SK-N-SH (cell line): ENCODE results near the gene PCBP3. TPM values are rescaled to one million over a fixed set of nuclear protein-coding genes. Genes with fewer than 3 reads are reported as not detected.
A peak's percentile ranks its signal among the peaks of the same experiment; 100 is the strongest.

Experiments
- CTCF ChIA-PET: fragments of 300-600, 350-600 bp; formaldehyde crosslinking; extraction: SDS; loops from one replicate; lab custom pipeline; 2021; lab: Yijun Ruan, JAX
- POLR2A ChIA-PET: fragments of 350-600 bp; sonication (Branson Sonifier 250); formaldehyde crosslinking; extraction: SDS; loops from one replicate; lab custom pipeline; 2020; ENCODE audit warnings: antibody characterized with exemption, inconsistent platforms; lab: Yijun Ruan, JAX
- DNase-seq: peaks from one replicate; pipeline ENCODE4 v3.0.0; 2012
- H2AFZ ChIP-seq: fragments of 200-600 bp; sonication (generic); 2 replicates; pipeline ENCODE4 v1.8.1; 2016; ENCODE audit warnings: antibody characterized with exemption, mild to moderate bottlenecking, low read depth
- H3F3A ChIP-seq: fragments of 200-600 bp; sonication (generic); replicated peaks from 2 replicates; pipeline ENCODE3; 2016; ENCODE audit warnings: antibody characterized with exemption, mild to moderate bottlenecking; ENCODE audit not compliant: insufficient read depth
- H3K27ac ChIP-seq, 2 experiments: fragments of 200-500 bp in 1 of 2; fragments of 200-600 bp in 1 of 2; sonication (Bioruptor generic) in 1 of 2; sonication (generic), shearing (Covaris generic) in 1 of 2; 2 replicates each; pipeline versions ENCODE4 v1.5.1 to v1.6.1; 2014 to 2016; ENCODE audit warnings: low read depth in 2 of 2, inconsistent platforms in 1 of 2, low read length in 1 of 2, mild to moderate bottlenecking in 1 of 2, mixed read lengths in 1 of 2
- H3K27me3 ChIP-seq: fragments of 200-600 bp; sonication (generic), shearing (Covaris generic); 2 replicates; pipeline ENCODE4 v1.6.1; 2016; ENCODE audit warnings: mixed run types; ENCODE audit not compliant: insufficient read depth
- H3K36me3 ChIP-seq, 2 experiments: fragments of 200-500 bp in 1 of 2; fragments of 200-600 bp in 1 of 2; sonication (Bioruptor generic) in 1 of 2; sonication (generic) in 1 of 2; replicated peaks in 1 of 2; 2 replicates each; pipeline versions ENCODE3 to v1.5.1; 2014 to 2016; ENCODE audit warnings: low read length in 1 of 2, mild to moderate bottlenecking in 1 of 2; ENCODE audit not compliant: insufficient read depth in 2 of 2, control insufficient read depth in 1 of 2
- H3K4me1 ChIP-seq, 2 experiments: fragments of 200-500 bp in 1 of 2; fragments of 200-600 bp in 1 of 2; sonication (Bioruptor generic) in 1 of 2; sonication (generic), shearing (Covaris generic) in 1 of 2; 2 replicates each; pipeline versions ENCODE4 v1.5.1 to v1.6.1; 2014 to 2016; ENCODE audit warnings: low read depth in 1 of 2, low read length in 1 of 2, mixed run types in 1 of 2; ENCODE audit not compliant: insufficient read depth in 2 of 2, control insufficient read depth in 1 of 2
- H3K4me2 ChIP-seq: fragments of 200-600 bp; sonication (generic), shearing (Covaris generic); 2 replicates; pipeline ENCODE4 v1.6.1; 2017; ENCODE audit warnings: mixed run types
- H3K4me3 ChIP-seq, 2 experiments: fragments of 200-500 bp in 1 of 2; fragments of 200-600 bp in 1 of 2; sonication (Bioruptor generic) in 1 of 2; sonication (generic), shearing (Covaris generic) in 1 of 2; 2 replicates each; pipeline versions ENCODE4 v1.5.1 to v1.8.1; 2014 to 2016; ENCODE audit warnings: low read depth in 2 of 2, inconsistent platforms in 1 of 2, low read length in 1 of 2, mild to moderate bottlenecking in 1 of 2, mixed read lengths in 1 of 2, moderate library complexity in 1 of 2
- H3K79me2 ChIP-seq: fragments of 200-600 bp; sonication (generic); 2 replicates; pipeline ENCODE4 v1.8.1; 2017; ENCODE audit warnings: mild to moderate bottlenecking; ENCODE audit not compliant: insufficient read depth
- H3K9ac ChIP-seq: fragments of 200-600 bp; sonication (generic); 2 replicates; pipeline ENCODE4 v1.6.1; 2017; ENCODE audit warnings: mixed run types
- H3K9me2 ChIP-seq: fragments of 200-600 bp; sonication (generic); 2 replicates; pipeline ENCODE4 v1.6.1; 2017; ENCODE audit warnings: mixed run types
- H3K9me3 ChIP-seq: fragments of 200-600 bp; sonication (generic); 2 replicates; pipeline ENCODE4 v1.6.1; 2017; ENCODE audit warnings: mixed run types, mild to moderate bottlenecking, moderate library complexity
- H4K20me1 ChIP-seq: fragments of 200-600 bp; sonication (generic); 2 replicates; pipeline ENCODE4 v1.6.1; 2017; ENCODE audit warnings: mild to moderate bottlenecking, mixed run types; ENCODE audit not compliant: insufficient read depth
- EZH2phosphoT487 ChIP-seq: fragments of 200-600 bp; sonication (generic); IDR thresholded peaks from 2 replicates; pipeline ENCODE4 v1.6.1; 2017; ENCODE audit warnings: low read depth, mixed run types, mild to moderate bottlenecking, antibody characterized with exemption, moderate library complexity, borderline replicate concordance
- GATA2 ChIP-seq: sonication (generic); formaldehyde crosslinking; IDR thresholded peaks from 2 replicates; pipeline ENCODE4 v1.5.0; 2020; ENCODE audit warnings: mild to moderate bottlenecking, missing genetic modification reagents
- MEF2A ChIP-seq: IDR thresholded peaks from 2 replicates; pipeline ENCODE4 v1.4.0; 2012; ENCODE audit warnings: low read depth, borderline replicate concordance
- PBX3 ChIP-seq: IDR thresholded peaks from 2 replicates; pipeline ENCODE4; 2012
- SMC3 ChIP-seq: IDR thresholded peaks from 2 replicates; pipeline ENCODE4 v1.6.1; 2012; ENCODE audit warnings: low read depth, low read length, improper control_type of control experiment
- ZBTB33 ChIP-seq: IDR thresholded peaks from 2 replicates; pipeline ENCODE4 v1.4.0; 2012; ENCODE audit warnings: low read depth, borderline replicate concordance
- WGBS: methylation state at CpG from one replicate; pipeline ENCODE4 v1.1.6; 2017; ENCODE audit warnings: low lambda C conversion rate; 5-methylcytosine and 5-hydroxymethylcytosine counted together
- polyA plus RNA-seq, 3 experiments: library from polyadenylated mRNA; depleted of rRNA; stranded (reverse); fragments of >200 nt; gene quantifications; 2 replicates each; pipeline ENCODE4 v1.2.3, GENCODE V29; 2012
- TF ChIP-seq, protein P1 (sequence below): IDR thresholded peaks from 2 replicates; pipeline ENCODE4 v1.4.0; 2012; ENCODE audit warnings: low read depth, borderline replicate concordance

The PCBP3 gene
- polyA plus RNA-seq, 1 of the 3 experiments (the other 2 are of a cell fraction): 9.5 TPM

DNA sequence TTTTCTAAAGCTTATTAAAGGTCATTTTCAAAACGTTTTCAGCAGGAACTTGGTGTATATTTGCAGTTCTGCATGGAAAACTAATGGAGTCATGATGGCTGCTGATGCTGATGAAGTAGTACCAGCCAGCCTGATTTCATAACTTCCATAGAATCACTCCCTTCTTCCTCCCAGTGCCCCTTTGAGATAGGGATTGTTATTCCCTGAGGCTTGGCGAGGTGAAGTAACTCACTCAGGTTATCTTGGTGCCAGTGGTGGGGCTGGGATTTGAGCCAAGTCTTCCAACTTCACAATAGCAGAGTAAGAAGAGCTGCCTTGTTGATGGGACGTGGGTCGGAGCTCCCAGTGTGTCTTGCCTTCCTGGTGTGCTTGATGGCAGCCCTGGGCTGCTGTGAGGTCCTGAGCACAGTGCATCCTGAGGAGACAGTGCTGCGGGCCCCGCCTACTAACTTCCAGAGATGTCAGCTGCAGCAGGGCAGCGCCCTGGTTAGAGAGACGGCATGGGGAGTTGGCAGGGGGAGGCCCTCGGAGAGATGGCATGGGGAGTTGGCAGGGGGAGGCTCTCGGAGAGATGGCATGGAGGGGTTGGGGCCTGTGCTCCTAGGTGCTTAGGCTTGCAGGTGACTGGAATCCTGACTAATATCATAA is 92.6 kb downstream of the PCBP3 start:
- H3K4me2 ChIP-seq: no peak overlapping the region
- peaks cover 8 to 45% of the 10 kb centered on the region in 2 experiments; a peak in 2 of 4 replicates for H3K4me1 ChIP-seq
- H3K9me2 ChIP-seq: no peaks in the 10 kb centered on the region
- H3K79me2 ChIP-seq: peaks cover 7% of the 10 kb centered on the region; the same call in 1 of the 2 replicates
- ChIA-PET POLR2A (interaction anchor here (1.3 kb wide), 1 partner anchor 11 kb away, joined by 3 read pairs; no protein-coding TSS in a partner anchor), CTCF (interaction anchor here (1.1 to 2.3 kb wide), 4 partner anchors 9 to 180 kb away, joined by 3 to 5 read pairs (median 4); no protein-coding TSS in a partner anchor)
- no peak for DNase-seq
- H3K27ac ChIP-seq: peak overlapping the region in 1 of 2 experiments; percentile 24; a peak in 1 of 4 replicates
- peaks cover 0 to 3% of the 10 kb centered on the region in 2 experiments for H3K36me3 ChIP-seq
- H3F3A ChIP-seq: peaks cover 7% of the 10 kb centered on the region
- H3K4me3 ChIP-seq: no peak overlapping the region
- no peaks in the 10 kb centered on the region for H4K20me1 ChIP-seq
- TF ChIP-seq GATA2 (CRISPR knock-in tag): no peak
- TF ChIP-seq MEF2A: no peak
- TF ChIP-seq EZH2phosphoT487: no peak
- TF ChIP-seq SMC3: no peak
- H2AFZ ChIP-seq: no peak overlapping the region
- H3K9me3 ChIP-seq: 0 out of 2 replicates have a peak, but pooled peaks cover 4% of the 10 kb centered on the region
- no peaks in the 10 kb centered on the region for H3K27me3 ChIP-seq
- 72% methylated on average over 10 of the region's 10 CpGs for WGBS
- no peak overlapping the region for H3K9ac ChIP-seq

- POLR2A ChIA-PET: interaction anchor here (0.9 to 1.3 kb wide), 2 partner anchors 10 to 11 kb away, joined by 3 to 4 read pairs; no protein-coding TSS in a partner anchor
- Histone ChIP-seq H3K9ac (no peak overlapping the region), H3F3A (peaks cover 5% of the 10 kb centered on the region), H3K4me1 (peaks cover 12 to 50% of the 10 kb centered on the region in 2 experiments; a peak in 2 of 4 replicates), H3K79me2 (peaks cover 7% of the 10 kb centered on the region; the same call in 1 of the 2 replicates), H3K9me3 (0 out of 2 replicates have a peak, but pooled peaks cover 1% of the 10 kb centered on the region), H3K36me3 (peaks cover 0 to 3% of the 10 kb centered on the region in 2 experiments), H3K4me2 (no peak overlapping the region), H2AFZ (no peak overlapping the region), H3K27ac (peak overlapping the region in 1 of 2 experiments; percentile 43; a peak in 1 of 4 replicates), H3K27me3 (no peaks in the 10 kb centered on the region), H3K4me3 (no peak overlapping the region)
- CTCF ChIA-PET: interaction anchor here (1.1 to 2.3 kb wide), 5 partner anchors 8 to 181 kb away, joined by 3 to 5 read pairs (median 4); no protein-coding TSS in a partner anchor
- DNase-seq: no peak
- TF ChIP-seq PBX3 (peak; percentile 38; the same call in 1 of the 2 replicates), ZBTB33 (no peak)
- TF ChIP-seq, protein P1, sequence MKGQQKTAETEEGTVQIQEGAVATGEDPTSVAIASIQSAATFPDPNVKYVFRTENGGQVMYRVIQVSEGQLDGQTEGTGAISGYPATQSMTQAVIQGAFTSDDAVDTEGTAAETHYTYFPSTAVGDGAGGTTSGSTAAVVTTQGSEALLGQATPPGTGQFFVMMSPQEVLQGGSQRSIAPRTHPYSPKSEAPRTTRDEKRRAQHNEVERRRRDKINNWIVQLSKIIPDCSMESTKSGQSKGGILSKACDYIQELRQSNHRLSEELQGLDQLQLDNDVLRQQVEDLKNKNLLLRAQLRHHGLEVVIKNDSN: no peak
- TF ChIP-seq, all 33 proteins: peak for 1
- WGBS: 71% methylated on average over 17 of the region's 17 CpGs
- H3K9me2 ChIP-seq: no peaks in the 10 kb centered on the region
- no peaks in the 10 kb centered on the region for H4K20me1 ChIP-seq
Measured at GRCh38 chr21:45736690-45737484, 93.4 kb downstream of the PCBP3 start.
